ENCODE data around the gene CEPT1. TPM values are rescaled to one million over a fixed set of nuclear protein-coding genes. Genes with fewer than 3 reads are reported as not detected.

The CEPT1 gene
- total and polyA plus RNA-seq, 2 of the 4 experiments (the other 2 are of a cell fraction): 13.3 to 27.4 TPM

DNA sequence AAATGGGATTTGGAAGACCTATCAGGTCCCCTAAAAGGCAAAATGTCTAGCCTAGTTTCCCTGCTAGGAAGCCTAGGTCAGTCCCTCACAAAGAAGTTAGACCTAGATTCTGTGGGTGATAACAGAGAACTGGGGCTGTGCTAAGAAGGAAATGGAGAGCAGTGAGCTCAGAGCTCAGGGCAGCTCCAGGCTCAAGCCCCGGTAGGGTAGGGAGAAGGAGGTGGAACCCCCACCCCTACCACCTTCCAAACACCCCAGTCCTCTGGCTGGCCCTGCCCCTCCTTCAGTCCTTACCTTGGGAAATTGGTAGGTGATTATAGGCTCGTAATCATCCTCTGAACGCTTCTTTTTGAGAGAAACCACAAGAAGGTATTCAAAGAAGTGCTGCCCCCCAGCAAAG, 59.3 kb downstream of the CEPT1 start:
- H4K20me1 ChIP-seq (ENCODE audit: insufficient read depth, low read length): no peaks in the 10 kb centered on the region

More for the DNA sequence above, 59.3 kb downstream of the CEPT1 start:
- no peak overlapping the region for H3K27ac ChIP-seq (ENCODE audit: insufficient read depth, low read length)
- H3K56ac ChIP-seq (ENCODE audit: extremely low read depth, insufficient read depth, low read length): no peak overlapping the region
- no peak overlapping the region for H4K91ac ChIP-seq (ENCODE audit: insufficient read depth, low read depth, low read length)
- no peaks in the 10 kb centered on the region for H3K9me3 ChIP-seq (ENCODE audit: control insufficient read depth, insufficient read depth, low read length)
- no peak overlapping the region for H2AK5ac ChIP-seq (ENCODE audit: low read depth, low read length)
- no peak overlapping the region for H4K8ac ChIP-seq (ENCODE audit: low read depth in 2 of 2, low read length in 2 of 2)
- BruUV-seq (replicated peaks): no TSS peak
- H3K4ac ChIP-seq (ENCODE audit: low read depth, low read length): no peak overlapping the region
- H2BK15ac ChIP-seq (ENCODE audit: low read depth, low read length): no peak overlapping the region
- in situ Hi-C loops (cut with MboI; ENCODE audit: low sequenced_read_pairs): no loop called here
- no peak overlapping the region for H2BK120ac ChIP-seq (ENCODE audit: low read depth, low read length)
- no peak for ATAC-seq (ENCODE audit: low read depth)
- dilution Hi-C loops (cut with HindIII; ENCODE audit: low sequenced_read_pairs, unreplicated experiment): no loop called here
- H3K79me1 ChIP-seq (ENCODE audit: low read depth in 1 of 2, low read length in 2 of 2): no peaks in the 10 kb centered on the region
- H4K5ac ChIP-seq (ENCODE audit: low read depth, low read length): no peak overlapping the region
- no peak overlapping the region for H3K4me2 ChIP-seq (ENCODE audit: low read depth, low read length)
- ChIA-PET POLR2A (ENCODE audit: unreplicated experiment) (no interaction called here), CTCF (no interaction called here)
- TF ChIP-seq NFE2L2 (IDR thresholded peaks at IDR 0.05; ENCODE audit: low read depth, low read length) (no peak), POLR2A (IDR thresholded peaks at IDR 0.05; ENCODE audit: low read depth, low read length) (no peak), MAZ (IDR thresholded peaks at IDR 0.05; ENCODE audit: borderline replicate concordance, low read depth, low read length) (no peak), CHD1 (IDR thresholded peaks at IDR 0.05; ENCODE audit: low read depth, low read length) (no peak), CEBPB (IDR thresholded peaks at IDR 0.05; ENCODE audit: low read depth, low read length) (no peak), CTCF (conservative IDR thresholded peaks at IDR 0.05; ENCODE audit: low read depth, low read length) (no peak), ELK1 (IDR thresholded peaks at IDR 0.05; ENCODE audit: borderline replicate concordance, low read depth, low read length) (no peak), RCOR1 (IDR thresholded peaks at IDR 0.05; ENCODE audit: insufficient replicate concordance, low read length) (no peak), RAD21 (IDR thresholded peaks at IDR 0.05; ENCODE audit: low read length) (no peak), BHLHE40 (IDR thresholded peaks at IDR 0.05; ENCODE audit: low read depth, low read length) (no peak), RFX5 (IDR thresholded peaks at IDR 0.05; ENCODE audit: low read depth, low read length) (no peak), FOS (IDR thresholded peaks at IDR 0.05; ENCODE audit: low read depth, low read length) (no peak), MXI1 (IDR thresholded peaks at IDR 0.05; ENCODE audit: borderline replicate concordance, low read depth, low read length) (no peak)
- H3K36me3 ChIP-seq (ENCODE audit: control insufficient read depth, insufficient read depth, low read length): no peaks in the 10 kb centered on the region
- no peak overlapping the region for H2BK20ac ChIP-seq (ENCODE audit: low read depth, low read length)
- intact Hi-C loops (cut with micrococcal nuclease): no loop called here
- H3K27me3 ChIP-seq (ENCODE audit: control insufficient read depth, insufficient read depth, low read length): peaks cover 10% of the 10 kb centered on the region
- no peak overlapping the region for H3K4me3 ChIP-seq (ENCODE audit: insufficient read depth, low read depth, low read length)
- no peak for DNase-seq
- H2AFZ ChIP-seq (replicated peaks; ENCODE audit: low read length, poor library complexity): no peak overlapping the region
- WGBS, 2 experiments (ENCODE audit: extremely low coverage in 2 of 2, insufficient read length in 1 of 2): no CpG with 5 or more reads among the region's 3 CpGs
- peaks cover 16% of the 10 kb centered on the region for H3K4me1 ChIP-seq (ENCODE audit: control insufficient read depth, insufficient read depth, low read length)
- H2AK9ac ChIP-seq (replicated peaks; ENCODE audit: low read depth, low read length, poor library complexity): no peak overlapping the region
- H3K18ac ChIP-seq (ENCODE audit: low read depth, low read length): no peak overlapping the region
- H2BK5ac ChIP-seq (ENCODE audit: low read depth, low read length, poor library complexity, severe bottlenecking): no peak overlapping the region
- no peak overlapping the region for H3K9ac ChIP-seq (ENCODE audit: low read depth, low read length)
- H3K23ac ChIP-seq (ENCODE audit: low read depth, low read length): no peak overlapping the region
- H3K9me1 ChIP-seq (ENCODE audit: insufficient read depth, low read length): peaks cover 3% of the 10 kb centered on the region
- no peak overlapping the region for H3K14ac ChIP-seq (replicated peaks; ENCODE audit: low read depth, low read length)

Measured in IMR-90 (cell line).